GM19463 (cell line): ENCODE data around the gene SGCA.
A peak's percentile ranks its signal among the peaks of the same experiment; 100 is the strongest.

Experiments
- ATAC-seq: cut with Tn5 transposase; IDR thresholded peaks from one replicate; pipeline ENCODE4 v1.9.1; 2021; ENCODE audit warnings: mild to moderate bottlenecking, moderate library complexity; ENCODE audit not compliant: unreplicated experiment

Gene SGCA

DNA sequence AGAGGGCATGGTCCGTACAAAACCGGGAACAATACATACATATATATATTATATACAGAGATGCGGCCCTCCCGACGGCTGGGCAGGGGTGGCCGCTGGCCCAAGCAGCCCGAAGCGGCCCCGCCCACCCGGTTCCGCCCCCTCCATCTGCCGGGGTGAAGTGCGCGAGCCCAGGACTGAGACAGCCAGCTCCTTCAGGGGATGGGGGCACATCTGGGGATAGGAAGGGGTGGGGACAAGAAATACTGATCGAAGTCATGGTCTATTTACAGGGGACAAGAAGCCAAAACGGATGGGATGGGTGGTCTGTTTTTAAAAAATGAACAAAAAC is 32.1 kb upstream of the SGCA start:
- ATAC-seq, result no peak

DNA sequence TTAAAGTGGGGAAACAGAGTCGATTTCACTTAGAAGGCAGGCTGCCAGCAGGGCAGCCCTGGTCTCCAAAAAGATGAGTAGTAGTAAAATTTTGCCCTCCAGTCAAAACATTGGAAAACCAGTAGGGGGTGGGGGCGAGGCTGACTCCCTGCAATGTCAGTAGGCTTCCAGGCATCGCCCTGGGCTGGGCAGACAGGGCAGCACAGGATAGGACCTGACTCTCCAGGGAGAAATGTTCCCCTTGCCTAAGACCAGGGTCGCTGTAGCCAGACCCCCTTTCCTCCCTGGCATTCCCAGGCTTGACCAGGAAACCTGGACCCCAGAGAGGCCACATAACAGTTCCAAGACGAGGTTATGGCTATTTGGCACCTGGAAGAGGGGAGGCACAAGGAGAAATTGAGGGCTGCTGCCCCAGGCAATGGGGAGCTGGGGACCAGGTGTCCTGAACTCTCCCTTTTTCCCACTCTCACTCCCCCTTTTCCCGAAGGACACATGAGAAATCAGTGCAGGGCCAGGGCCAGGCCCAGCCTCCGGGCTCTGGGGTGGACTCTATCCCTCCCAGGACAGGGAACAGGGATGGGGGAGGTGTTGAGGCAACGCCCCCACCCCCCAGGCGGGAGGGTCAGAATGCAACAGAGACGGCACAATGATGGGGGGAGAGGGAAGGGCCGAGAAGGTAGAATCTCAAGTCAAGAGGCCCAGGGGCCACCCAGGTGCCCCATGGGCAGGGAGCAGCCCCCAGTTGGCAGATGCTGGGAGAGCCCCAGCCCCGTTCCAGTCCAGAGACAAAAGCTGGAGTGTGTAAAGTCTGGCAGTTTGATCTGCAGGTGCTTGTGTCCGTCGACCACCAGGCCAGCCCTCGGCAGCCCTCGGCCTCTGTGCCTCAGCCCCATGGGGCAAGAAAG is 31.3 kb upstream of the SGCA start:
- ATAC-seq, result no peak

GRCh38 chr17:50135316-50136095 is 30.3 kb upstream of the SGCA start:
- ATAC-seq, result no peak

GRCh38 chr17:50136096-50136687 is 29.6 kb upstream of the SGCA start:
- ATAC-seq, result no peak

- no peak for ATAC-seq
These were observed 28.8 kb upstream of the SGCA start for GRCh38 chr17:50137042-50137441.

DNA sequence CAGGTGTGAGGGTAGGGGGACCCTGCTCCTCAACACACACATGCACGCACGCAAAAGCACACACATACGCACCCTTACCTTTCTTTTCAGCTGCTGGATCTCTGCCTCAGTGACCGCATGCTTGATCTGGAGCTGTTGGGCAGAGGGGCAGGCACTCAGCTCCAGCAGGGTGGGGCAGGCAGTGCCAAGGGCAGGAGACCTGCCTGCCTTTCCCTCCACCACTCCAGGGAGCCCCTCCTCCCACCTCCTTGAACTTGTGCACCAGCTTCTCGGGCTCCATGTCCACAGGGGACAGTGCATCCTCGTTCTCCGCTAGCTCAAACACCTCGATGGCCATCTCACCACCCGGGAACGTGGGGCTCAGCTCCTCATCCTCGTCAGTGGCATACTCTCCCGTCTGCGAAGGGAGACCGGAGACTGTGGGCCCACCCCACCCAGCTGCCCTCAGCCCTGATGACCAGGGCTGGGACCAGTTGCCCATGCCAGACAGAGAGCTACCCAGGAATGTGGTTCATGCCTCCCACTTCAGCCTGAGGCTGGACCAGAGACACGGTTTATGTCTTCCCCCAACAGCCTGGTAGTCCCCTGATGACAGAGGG is 26.5 kb upstream of the SGCA start:
- no peak for ATAC-seq

GRCh38 chr17:50139950-50140885 is 25.6 kb upstream of the SGCA start:
- ATAC-seq, result peak; percentile 57

DNA sequence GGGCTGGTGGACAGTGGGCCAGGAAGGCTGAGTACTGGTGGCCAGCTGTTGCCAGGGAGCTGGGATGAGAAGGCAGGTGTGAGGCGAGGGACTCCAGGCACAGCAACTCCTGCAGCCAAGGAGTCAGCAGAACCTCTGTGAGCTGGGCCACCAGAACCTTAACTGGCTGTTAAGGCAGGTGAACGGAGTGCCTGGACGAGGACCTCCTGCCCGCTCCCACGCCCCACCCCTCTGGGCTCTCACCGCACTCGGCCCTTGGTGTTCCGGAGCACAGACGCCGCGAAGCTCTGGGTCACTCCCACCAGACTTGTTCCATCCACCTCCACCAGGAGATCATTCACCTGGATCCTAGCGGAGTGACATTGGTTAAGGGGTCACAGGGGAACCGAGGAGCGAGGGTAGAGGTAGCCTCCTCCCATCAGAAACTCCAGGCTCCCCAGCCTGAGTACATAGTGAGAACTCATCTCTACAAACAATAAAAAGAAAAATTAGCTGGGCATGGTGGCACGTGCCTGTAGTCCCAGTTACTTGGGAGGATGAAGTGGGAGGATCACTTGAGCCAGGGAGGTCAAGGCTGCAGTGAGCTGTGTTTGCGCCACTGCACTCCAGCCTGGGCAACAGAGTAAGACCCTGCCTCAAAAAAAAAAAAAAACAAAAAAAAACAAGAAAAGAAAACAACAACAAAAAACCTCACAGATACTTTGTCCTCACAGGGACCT is 24.6 kb upstream of the SGCA start:
- ATAC-seq, result no peak

- no peak for ATAC-seq
These were observed 24.1 kb upstream of the SGCA start for GRCh38 chr17:50141745-50142110.

DNA sequence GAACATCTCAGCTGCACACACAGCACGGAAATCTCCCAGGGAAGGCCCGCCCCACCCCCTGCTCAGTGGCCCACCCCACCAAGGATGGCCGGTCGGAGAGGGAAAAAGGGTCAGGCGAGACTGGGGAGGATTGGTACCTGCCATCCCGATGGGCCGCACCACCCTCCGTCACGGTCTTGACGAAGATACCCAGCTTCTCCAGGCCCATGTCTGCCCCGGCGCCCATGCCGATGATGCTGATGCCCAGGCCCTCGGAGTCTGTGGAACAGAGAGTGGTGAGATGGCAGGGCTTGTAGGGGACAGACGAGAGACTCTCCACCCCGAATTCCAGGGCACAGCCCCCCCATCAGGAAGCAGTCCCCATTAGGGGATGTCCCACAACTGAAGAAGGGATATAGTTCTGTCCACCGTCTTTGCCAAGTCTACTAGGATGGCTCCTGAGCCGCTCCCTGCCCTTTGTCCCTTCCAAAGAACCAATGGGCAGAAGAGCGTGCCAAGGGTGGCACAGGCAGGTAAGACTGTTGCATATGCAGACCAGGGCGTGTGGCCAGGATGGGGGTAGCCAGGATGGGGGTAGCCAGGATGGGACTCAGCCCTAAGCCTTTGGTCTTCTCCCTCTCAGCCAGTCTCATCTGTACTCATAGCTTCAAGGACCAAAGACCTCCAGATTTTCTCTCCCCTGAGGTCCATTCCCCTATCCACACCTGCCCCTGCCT is 22.2 kb upstream of the SGCA start:
- no peak for ATAC-seq

GRCh38 chr17:50144355-50144754 is 21.4 kb upstream of the SGCA start:
- no peak for ATAC-seq

DNA sequence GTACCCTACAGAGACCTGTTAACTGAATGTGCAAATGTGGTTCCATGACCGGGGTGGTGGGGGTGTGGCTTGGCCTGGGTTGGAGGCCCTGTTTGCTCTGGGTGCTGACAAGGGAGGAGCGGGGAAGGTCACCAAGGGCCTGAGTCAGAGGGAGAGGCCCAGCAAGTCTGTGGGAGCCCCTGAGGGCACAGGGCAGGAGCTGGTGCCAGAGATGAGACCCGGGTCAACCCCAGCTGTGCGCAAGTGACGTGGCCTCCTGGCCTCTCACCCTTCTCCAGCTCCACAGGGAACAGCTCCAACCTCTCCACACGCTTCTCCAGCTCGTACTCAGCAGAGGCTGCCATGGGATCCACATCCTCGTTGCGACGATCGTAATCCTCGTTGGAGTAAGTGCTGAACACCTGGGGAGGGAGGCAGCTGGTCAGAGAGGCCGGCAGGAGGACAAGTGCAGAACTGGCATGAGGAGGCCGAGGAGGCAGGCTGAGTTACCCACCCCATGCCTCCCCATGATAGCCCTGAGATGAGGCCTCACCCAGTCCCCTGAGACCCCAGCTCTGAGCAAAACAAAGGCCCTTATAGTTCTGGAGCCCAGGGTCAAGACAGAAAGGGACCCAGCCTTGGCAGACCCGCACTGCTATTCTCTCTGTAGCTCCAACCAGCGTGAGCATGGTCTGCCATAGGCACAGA is 20.8 kb upstream of the SGCA start:
- no peak for ATAC-seq

GRCh38 chr17:50145532-50146229 is 20.1 kb upstream of the SGCA start:
- no peak for ATAC-seq

GRCh38 chr17:50146230-50146926 is 19.4 kb upstream of the SGCA start:
- no peak for ATAC-seq

- ATAC-seq, result no peak
These were observed 18.7 kb upstream of the SGCA start for GRCh38 chr17:50146927-50147665.

DNA sequence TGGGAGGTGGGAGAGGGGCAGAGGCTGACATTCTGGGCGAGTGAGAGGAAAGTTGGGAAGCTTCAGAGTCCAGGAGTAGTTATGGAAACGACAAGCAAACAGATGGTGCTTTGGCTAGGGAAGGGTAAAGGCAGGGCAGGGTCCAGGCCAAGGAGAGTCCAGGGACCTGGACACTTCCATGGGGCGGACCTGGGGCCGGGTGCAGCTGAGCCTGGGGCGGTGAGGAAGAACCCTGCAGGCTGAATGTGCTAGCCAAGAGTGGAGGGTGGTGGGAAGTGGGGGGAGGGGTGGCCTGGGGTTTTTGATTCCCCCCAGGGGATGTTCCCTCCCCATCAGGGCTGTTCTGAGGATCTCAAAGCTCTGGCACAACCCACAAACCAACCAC is 18.0 kb upstream of the SGCA start:
- no peak for ATAC-seq
